RPMI8226 (cell line): ENCODE results near the gene UTP14C.
"Not testable (repeated sequence)": the region's sequence is repeated elsewhere in the genome, so short reads cannot be mapped to it uniquely, and the experiment has no call there.

ENCODE experiments used
- DNase-seq: peaks from one replicate; pipeline ENCODE4 v3.0.0-alpha.2; 2015

UTP14C gene

GRCh38 chr13:52004511-52005170 is 19.9 kb upstream of the UTP14C start:
- DNase-seq = no peak

GRCh38 chr13:52005841-52006522 is 18.5 kb upstream of the UTP14C start:
- no peak for DNase-seq

DNA sequence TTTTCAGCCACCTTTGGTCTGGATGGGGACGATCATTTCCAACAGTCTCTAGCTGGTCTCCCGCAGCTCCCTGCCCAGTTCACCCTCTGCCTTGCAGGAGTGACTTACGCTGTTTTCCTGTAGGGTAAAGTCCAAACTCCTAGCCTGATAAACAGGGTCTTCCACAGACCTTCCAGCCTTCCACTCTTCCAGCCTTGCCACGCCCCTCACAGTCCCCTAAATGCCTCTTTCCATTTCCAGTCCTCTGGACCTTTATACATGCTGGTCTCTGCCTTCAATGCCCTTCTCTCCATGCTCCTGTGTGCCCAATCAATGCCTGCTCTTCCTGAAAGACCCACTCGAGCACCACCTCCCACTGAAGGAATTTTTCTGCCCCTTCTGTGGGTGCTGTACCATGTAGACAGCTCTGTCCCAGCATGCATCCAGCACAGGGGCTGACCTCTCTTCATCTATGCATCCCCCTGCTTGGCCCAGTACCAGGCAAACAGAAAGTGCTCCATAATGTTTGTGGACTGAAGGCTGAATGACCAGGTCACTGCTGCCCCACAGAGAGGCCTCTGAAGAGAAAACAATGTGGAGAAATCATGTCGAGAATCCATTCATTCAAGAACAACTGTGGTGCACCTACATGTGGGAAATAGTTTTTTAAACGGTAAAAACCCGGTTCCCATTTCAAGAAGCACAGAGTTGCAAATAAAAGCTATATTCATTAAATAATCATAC is 17.8 kb upstream of the UTP14C start:
- no peak for DNase-seq

DNA sequence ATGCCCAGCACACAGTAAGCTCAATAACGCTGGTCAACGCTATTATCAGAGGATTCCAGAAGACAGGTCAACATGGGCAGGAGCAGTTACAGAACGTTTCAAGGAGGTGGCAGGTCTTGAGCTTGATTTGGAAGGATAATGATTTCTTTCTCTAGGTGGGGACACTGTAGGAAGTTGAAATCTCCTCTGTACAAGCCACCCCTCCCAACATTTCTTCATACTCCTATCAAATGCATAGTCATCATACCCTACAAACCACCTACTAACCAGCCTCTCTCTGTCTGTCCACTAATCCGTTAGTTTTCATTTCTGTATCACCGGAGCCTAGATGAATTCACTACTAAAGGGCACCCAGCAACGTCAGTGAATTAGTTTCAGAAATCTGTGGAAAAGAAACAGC is 14.5 kb upstream of the UTP14C start:
- no peak for DNase-seq

DNA sequence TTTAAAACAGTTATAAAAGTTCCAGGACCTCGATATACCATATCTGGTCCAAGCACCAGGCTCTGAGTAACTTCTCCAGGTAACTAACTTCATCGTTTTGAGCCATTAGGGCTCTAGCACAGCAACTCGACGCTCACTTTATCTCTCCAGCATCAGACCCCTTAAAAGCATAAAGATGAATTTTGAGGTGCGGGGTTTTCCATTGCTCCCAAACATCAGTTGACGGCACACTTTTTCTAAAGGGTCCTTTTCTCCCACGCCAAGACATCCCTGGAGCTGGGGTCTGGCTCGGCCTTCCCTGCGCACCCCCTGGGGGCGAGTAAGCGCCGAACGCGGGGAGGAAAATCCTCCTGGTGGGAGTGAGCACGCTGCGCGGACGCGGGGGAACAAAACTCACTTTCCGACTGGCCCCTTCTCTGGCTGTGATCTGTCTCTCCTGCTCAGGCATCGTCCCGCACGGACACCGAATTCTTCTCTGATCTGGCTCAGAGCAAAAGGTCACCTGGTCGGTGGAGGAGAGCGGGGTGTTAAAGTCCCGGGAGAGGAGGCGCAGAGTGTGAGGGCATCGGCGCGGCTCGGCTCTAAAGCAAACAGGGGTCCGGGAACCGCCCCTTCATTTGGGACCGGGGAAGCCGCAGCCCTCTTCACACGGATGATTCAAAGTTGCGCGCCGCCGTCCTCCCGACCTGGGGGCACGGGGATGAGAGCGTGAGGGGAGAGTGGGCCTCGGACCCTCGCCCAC is 13.4 kb upstream of the UTP14C start, which contains the start of gene ATP7B:
TSS of gene ATP7B (minus strand) at position 561 of the 742 bp plus-strand sequence. CDS start at position 448, 113 bp downstream.
- DNase-seq = peak; percentile 21

DNA sequence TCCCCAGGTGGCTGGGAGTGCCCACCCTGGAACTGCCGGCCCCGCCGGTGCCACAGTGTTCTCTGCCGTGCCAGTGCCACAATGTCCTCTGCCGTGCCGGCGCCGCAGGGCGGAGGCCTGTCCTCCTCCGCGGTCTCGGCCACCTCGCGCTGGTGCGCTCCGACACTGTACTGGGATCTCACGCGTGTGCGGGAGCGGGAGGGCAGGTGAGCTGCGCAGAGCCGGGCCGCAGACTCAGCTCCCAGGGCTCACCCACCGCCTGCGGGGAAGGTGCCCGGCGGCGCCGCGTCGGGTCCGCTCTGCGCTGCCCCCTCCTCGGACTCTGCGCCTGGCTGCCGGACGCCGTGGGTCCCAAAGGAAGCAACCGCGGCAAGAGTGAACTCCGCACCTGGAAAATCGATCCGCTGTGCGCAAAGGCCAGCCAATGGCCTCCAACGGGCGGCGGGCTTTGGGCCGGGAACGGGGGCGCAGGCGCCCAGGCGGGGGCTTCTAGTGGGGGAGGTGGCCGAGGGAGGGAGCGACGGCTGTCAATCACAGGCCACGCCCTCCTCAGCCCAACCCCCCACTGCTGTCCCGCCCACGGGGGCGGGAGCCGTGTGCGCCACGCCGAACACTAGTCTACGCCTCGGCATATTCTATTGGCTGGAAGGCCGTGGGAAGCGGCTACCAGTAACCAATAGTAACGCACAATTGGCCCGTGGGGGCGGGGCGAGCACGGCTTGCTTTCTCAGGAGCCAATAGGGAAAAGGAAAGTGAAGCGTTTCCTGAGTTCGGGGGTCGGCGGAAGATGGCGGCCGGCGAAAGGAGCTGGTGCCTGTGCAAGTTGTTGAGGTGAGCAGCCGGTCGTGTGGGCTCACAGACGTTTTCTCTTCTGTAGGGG is 12.6 kb upstream of the UTP14C start, which contains the start of gene ALG11:
TSS of gene ALG11 (plus strand) at position 767 of the 880 bp plus-strand sequence. CDS start at position 788, 21 bp downstream.
- DNase-seq = peak; percentile 96

DNA sequence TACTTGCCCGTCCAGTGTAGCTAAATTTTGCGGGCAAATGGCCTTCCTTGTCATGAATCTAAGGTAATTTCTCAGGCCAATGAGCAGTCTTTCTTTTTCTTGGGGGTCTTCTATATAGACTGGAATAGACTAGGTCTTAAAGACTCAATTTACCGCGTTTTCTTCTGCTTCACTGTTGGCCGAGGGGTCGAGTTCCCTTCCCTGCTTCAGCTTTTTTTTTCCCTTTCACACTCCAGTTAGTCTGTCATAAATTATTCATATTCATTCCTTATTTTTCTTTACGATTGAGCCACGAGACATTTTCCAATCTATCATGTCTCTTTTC is 12.0 kb upstream of the UTP14C start:
- DNase-seq = no peak

DNA sequence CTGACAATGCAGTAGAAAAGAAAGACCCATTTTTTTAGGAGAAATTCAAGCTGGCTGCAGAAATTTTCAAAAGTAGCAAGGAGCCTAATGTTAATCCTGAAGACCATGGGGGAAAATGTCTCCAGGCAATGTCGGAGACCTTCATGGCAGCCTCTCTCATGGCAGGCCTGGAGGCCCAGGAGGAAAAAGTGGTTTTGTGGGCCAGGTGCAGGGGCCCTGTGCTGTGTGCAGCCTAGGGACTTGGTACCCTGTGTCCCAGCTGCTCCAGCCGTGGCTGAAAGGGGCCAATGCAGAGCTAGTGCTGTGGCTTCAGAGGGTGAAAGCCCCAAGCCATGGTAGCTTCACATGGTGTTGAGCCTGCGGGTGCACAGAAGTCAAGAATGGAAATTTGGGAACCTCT is 8.2 kb upstream of the UTP14C start:
- no peak for DNase-seq

GRCh38 chr13:52020191-52020590 is 4.3 kb upstream of the UTP14C start:
- DNase-seq = no peak

GRCh38 chr13:52022356-52022755 is 2.1 kb upstream of the UTP14C start:
- no peak for DNase-seq

DNA sequence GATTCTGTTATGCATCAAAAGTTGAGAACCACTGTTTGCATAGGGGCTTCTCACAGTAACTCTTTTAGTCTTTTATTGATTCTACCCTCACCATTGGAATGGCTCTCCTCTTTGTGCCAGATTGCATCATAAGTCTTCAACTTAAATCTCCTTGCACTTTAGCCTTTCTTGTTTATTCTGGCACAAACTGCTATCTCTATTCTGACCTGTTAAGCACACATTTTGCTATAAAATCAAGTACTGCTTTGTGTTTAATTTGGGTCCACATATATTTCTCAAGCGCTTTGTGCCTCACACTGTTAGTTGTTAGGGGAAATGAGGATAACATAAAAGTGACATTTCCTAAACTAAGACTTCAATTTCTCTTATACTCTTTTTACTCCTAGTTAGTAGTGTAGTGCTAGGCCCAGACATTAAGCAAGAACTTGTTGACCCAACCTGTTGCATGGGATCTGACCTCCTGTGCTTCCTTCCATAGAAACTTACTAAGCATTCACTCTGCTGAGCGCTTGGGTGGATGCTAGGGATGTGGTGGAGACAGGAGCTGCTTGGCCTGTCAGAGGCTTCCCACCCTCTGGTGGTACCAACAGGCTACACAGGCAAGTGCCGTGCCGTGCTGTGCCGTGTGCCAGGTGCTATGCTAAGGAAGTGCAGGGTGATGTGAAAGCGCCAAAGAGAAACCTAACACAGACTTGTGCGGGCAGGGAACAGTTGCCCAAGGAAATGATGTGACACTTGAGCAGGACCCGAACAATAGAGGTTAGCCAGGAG is 1.2 kb downstream of the UTP14C start:
- no peak for DNase-seq

GRCh38 chr13:52026246-52026626 is 1.7 kb downstream of the UTP14C start:
- DNase-seq = no peak

DNA sequence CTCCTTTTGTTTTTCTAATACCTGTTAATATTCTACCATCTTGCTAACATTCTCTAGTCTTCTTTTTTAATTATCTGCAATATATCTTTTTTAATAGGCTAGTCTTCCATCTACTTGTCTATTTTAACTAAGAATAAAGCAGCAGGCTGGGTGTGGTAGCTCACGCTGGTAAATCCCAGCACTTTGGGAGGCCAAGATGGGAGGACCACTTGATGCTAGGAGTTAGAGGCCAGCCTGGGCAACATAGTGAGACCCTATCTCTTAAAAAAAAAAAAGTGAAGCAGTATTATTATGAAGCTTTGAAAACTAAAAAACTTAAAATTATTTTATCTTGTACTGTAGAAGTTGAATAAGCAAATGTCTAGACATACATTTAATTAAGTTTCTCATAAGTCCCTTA is 3.3 kb downstream of the UTP14C start:
- DNase-seq = no peak

DNA sequence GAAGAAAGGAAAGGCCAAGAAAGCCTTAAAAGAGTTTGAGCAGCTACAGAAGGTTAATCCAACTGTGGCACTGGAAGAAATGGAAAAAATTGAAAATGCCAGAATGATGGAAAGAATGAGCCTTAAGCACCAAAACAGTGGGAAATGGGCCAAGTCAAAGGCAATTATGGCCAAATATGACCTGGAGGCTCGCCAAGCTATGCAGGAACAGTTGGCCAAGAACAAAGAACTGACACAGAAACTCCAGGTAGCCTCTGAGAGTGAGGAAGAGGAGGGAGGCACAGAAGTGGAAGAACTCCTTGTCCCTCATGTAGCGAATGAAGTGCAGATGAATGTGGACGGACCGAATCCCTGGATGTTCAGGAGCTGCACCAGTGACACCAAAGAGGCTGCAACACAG is 5.1 kb downstream of the UTP14C start:
- DNase-seq = no peak

DNA sequence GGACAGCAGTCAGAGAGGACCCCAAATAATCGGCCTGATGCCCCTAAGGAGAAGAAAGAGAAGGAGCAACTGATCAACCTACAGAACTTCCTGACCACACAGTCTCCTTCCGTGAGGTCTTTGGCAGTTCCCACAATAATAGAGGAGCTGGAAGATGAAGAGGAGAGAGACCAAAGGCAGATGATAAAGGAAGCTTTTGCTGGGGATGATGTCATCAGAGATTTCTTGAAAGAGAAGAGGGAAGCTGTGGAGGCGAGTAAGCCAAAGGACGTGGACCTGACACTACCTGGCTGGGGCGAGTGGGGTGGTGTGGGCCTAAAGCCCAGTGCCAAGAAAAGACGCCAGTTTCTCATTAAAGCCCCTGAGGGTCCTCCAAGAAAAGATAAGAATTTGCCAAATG is 5.9 kb downstream of the UTP14C start:
- not testable (repeated sequence) for DNase-seq

DNA sequence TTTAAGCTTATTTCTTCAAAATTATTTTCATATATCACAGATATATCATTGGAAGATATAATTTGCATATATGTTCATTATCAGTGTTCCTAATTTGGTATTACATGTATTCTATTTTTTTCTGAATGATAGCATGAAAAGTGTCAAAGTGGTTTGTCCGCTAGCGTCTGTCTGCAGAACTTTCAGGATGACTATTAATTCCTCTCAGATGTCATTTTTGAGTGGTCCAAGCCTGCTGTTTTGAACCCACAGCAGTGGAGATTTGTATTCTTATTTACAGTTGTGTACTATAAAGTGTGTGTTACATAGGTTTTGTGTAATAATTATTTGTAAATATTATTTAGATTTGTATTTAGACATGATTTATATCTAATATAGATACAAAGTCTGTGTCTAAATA is 8.5 kb downstream of the UTP14C start:
- DNase-seq = no peak

- DNase-seq = no peak
Measured at GRCh38 chr13:52034616-52035226, 10.2 kb downstream of the UTP14C start.

GRCh38 chr13:52036037-52036436 is 11.5 kb downstream of the UTP14C start:
- no peak for DNase-seq

DNA sequence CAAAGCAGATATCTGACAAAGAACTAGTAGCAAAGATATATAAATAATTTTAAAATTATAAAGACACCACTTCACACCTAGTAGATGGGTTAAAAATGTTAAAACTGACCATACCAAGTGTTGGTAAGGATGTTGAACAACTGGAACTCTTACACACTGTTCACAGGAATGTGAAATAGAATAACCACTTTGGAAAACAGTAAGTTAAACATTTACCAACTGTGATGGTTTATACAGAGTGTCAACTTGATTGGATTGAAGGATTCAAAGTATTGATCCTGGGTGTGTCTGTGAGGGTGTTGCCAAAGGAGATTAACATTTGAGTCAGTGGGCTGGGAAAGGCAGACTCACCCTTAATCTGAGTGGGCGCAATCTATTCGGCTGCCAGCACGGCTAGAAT is 19.2 kb downstream of the UTP14C start:
- no peak for DNase-seq

GRCh38 chr13:52047463-52047862 is 23.0 kb downstream of the UTP14C start:
- no peak for DNase-seq

GRCh38 chr13:52048516-52048915 is 24.0 kb downstream of the UTP14C start:
- no peak for DNase-seq
